H1 (cell line): ENCODE results near the gene SRRT. TPM values are rescaled to one million over a fixed set of nuclear protein-coding genes. Genes with fewer than 3 reads are reported as not detected.
A peak's percentile ranks its signal among the peaks of the same experiment; 100 is the strongest.

Experiments
- CTCF ChIA-PET: fragments of 300-600 bp; sonication (Branson Sonifier 250); formaldehyde crosslinking; loops from one replicate; lab custom pipeline; 2021; ENCODE audit not compliant: partially characterized antibody; lab: Charles Lee
- POLR2A ChIA-PET: fragments of 300-600 bp; sonication (Branson Sonifier 250); formaldehyde crosslinking; loops from one replicate; lab custom pipeline; 2021; ENCODE audit warnings: inconsistent platforms; ENCODE audit not compliant: partially characterized antibody; lab: Charles Lee
- DNase-seq, 2 experiments: peaks; one replicate each; pipeline versions ENCODE4 v3.0.0 to v3.0.0-alpha.2; 2010 to 2022; ENCODE audit warnings: low spot score in 2 of 2, low read depth in 1 of 2, mixed read lengths in 1 of 2
- FAIRE-seq: peaks from 2 replicates; lab custom pipeline; 2011; peaks lifted over from hg19 to GRCh38; lab: Jason Lieb, UNC
- H2AFZ ChIP-seq: 2 replicates; pipeline ENCODE4 v1.8.1; 2012; ENCODE audit warnings: low read length, inconsistent platforms
- H2AK5ac ChIP-seq: 2 replicates; pipeline ENCODE4 v1.6.1; 2013; ENCODE audit warnings: low read depth, low read length
- H2BK120ac ChIP-seq: replicated peaks from 2 replicates; pipeline ENCODE3; 2013; ENCODE audit warnings: low read depth, low read length, inconsistent platforms
- H2BK12ac ChIP-seq: 2 replicates; pipeline ENCODE4 v1.6.1; 2013; ENCODE audit warnings: low read depth, low read length
- H2BK15ac ChIP-seq: 2 replicates; pipeline ENCODE4 v1.6.1; 2013; ENCODE audit warnings: low read length
- H2BK20ac ChIP-seq: 2 replicates; pipeline ENCODE4 v1.6.1; 2013; ENCODE audit warnings: low read length
- H2BK5ac ChIP-seq: 2 replicates; pipeline ENCODE4 v1.6.1; 2013; ENCODE audit warnings: low read depth, low read length
- H3K14ac ChIP-seq: 2 replicates; pipeline ENCODE4 v1.6.1; 2013; ENCODE audit warnings: inconsistent platforms; ENCODE audit not compliant: insufficient read length
- H3K18ac ChIP-seq: 2 replicates; pipeline ENCODE4 v1.6.1; 2013; ENCODE audit warnings: low read length; ENCODE audit errors: extremely low read depth
- H3K23ac ChIP-seq: 2 replicates; pipeline ENCODE4 v1.6.1; 2013; ENCODE audit warnings: inconsistent platforms; ENCODE audit not compliant: insufficient read length
- H3K23me2 ChIP-seq: 2 replicates; pipeline ENCODE4 v1.6.1; 2013; ENCODE audit warnings: low read depth, low read length
- H3K27ac ChIP-seq: 2 replicates; pipeline ENCODE4 v1.6.1; 2011; ENCODE audit warnings: low read depth, low read length, inconsistent platforms
- H3K27me3 ChIP-seq, 4 experiments: replicated peaks in 1 of 4; 1 replicate in 1 of 4; 2 replicates in 3 of 4; pipeline versions ENCODE4 v1.6.1 to v1.8.1; 2011 to 2013; ENCODE audit warnings: low read length in 3 of 4, mild to moderate bottlenecking in 3 of 4, inconsistent platforms in 2 of 4, mixed read lengths in 2 of 4, moderate library complexity in 1 of 4; ENCODE audit not compliant: control insufficient read depth in 3 of 4, insufficient read depth in 3 of 4; ENCODE audit errors: extremely low read depth in 1 of 4
- H3K36me3 ChIP-seq, 4 experiments: 2 replicates each; pipeline versions ENCODE4 v1.6.1 to v1.8.1; 2011 to 2013; ENCODE audit warnings: mild to moderate bottlenecking in 4 of 4, low read length in 3 of 4, moderate library complexity in 2 of 4, control low read depth in 1 of 4, inconsistent platforms in 1 of 4; ENCODE audit not compliant: insufficient read depth in 4 of 4, control insufficient read depth in 2 of 4
- H3K4ac ChIP-seq: replicated peaks from 2 replicates; pipeline ENCODE3; 2013; ENCODE audit warnings: low read length, low read depth, mixed read lengths, inconsistent platforms; ENCODE audit not compliant: insufficient read length
- H3K4me1 ChIP-seq, 4 experiments: replicated peaks in 1 of 4; 1 replicate in 1 of 4; 2 replicates in 3 of 4; pipeline versions ENCODE4 v1.6.1 to v1.8.1; 2011 to 2013; ENCODE audit warnings: low read length in 3 of 4, inconsistent platforms in 2 of 4, mixed read lengths in 1 of 4; ENCODE audit not compliant: insufficient read depth in 4 of 4, control insufficient read depth in 3 of 4
- H3K4me2 ChIP-seq, 2 experiments: 2 replicates each; pipeline versions ENCODE4 v1.6.1 to v1.8.1; 2011 to 2013; ENCODE audit warnings: low read depth in 2 of 2, low read length in 2 of 2, control low read depth in 1 of 2, inconsistent platforms in 1 of 2, mild to moderate bottlenecking in 1 of 2; ENCODE audit not compliant: insufficient read depth in 1 of 2
- H3K4me3 ChIP-seq, 4 experiments: fragments of 200-600, 300-600 bp in 1 of 4; sonication (generic), shearing (Covaris generic), sonication (Bioruptor Twin) in 1 of 4; 2 replicates each; pipeline versions ENCODE4 v1.5.1 to v1.8.1; 2011 to 2016; ENCODE audit warnings: low read length in 4 of 4, low read depth in 3 of 4, control low read depth in 2 of 4, inconsistent platforms in 2 of 4, mild to moderate bottlenecking in 2 of 4, mixed read lengths in 1 of 4, moderate library complexity in 1 of 4; ENCODE audit not compliant: insufficient read depth in 2 of 4; ENCODE audit errors: extremely low read depth in 1 of 4
- H3K56ac ChIP-seq: replicated peaks from 2 replicates; pipeline ENCODE3; 2013; ENCODE audit warnings: low read depth, mild to moderate bottlenecking, mixed read lengths, low read length, inconsistent platforms; ENCODE audit not compliant: insufficient read length
- H3K79me1 ChIP-seq: 2 replicates; pipeline ENCODE4 v1.6.1; 2013; ENCODE audit warnings: low read depth, low read length, control low read depth
- H3K79me2 ChIP-seq, 2 experiments: 2 replicates each; pipeline versions ENCODE4 v1.6.1 to v1.8.1; 2012 to 2013; ENCODE audit warnings: low read length in 2 of 2, mild to moderate bottlenecking in 2 of 2, inconsistent platforms in 1 of 2; ENCODE audit not compliant: insufficient read depth in 2 of 2, control insufficient read depth in 1 of 2
- H3K9ac ChIP-seq, 4 experiments: replicated peaks in 1 of 4; 1 replicate in 1 of 4; 2 replicates in 3 of 4; pipeline versions ENCODE4 v1.6.1 to v1.8.1; 2011 to 2013; ENCODE audit warnings: low read depth in 3 of 4, low read length in 3 of 4, control low read depth in 2 of 4, mild to moderate bottlenecking in 2 of 4, moderate library complexity in 2 of 4, inconsistent platforms in 1 of 4; ENCODE audit errors: extremely low read depth in 1 of 4
- H3K9me3 ChIP-seq, 2 experiments: 2 replicates each; pipeline versions ENCODE4 v1.6.1 to v1.8.1; 2012 to 2013; ENCODE audit warnings: mild to moderate bottlenecking in 2 of 2, moderate library complexity in 2 of 2, control low read depth in 1 of 2, inconsistent platforms in 1 of 2, low read depth in 1 of 2, low read length in 1 of 2, mixed read lengths in 1 of 2; ENCODE audit not compliant: insufficient read depth in 2 of 2
- H4K20me1 ChIP-seq, 2 experiments: replicated peaks in 1 of 2; 2 replicates each; pipeline versions ENCODE3 to v1.8.1; 2011 to 2013; ENCODE audit warnings: inconsistent platforms in 2 of 2, low read length in 2 of 2, mild to moderate bottlenecking in 1 of 2; ENCODE audit not compliant: insufficient read depth in 2 of 2, control insufficient read depth in 1 of 2
- H4K5ac ChIP-seq: 2 replicates; pipeline ENCODE4 v1.6.1; 2013; ENCODE audit warnings: low read length, low read depth, mixed read lengths, inconsistent platforms; ENCODE audit not compliant: insufficient read length
- H4K8ac ChIP-seq: 2 replicates; pipeline ENCODE4 v1.8.0; 2013; ENCODE audit warnings: mild to moderate bottlenecking, moderate library complexity, low read length, inconsistent platforms; ENCODE audit not compliant: insufficient read depth; ENCODE audit errors: extremely low read depth
- H4K91ac ChIP-seq: replicated peaks from 2 replicates; pipeline ENCODE3; 2013; ENCODE audit warnings: low read length, mixed read lengths, inconsistent platforms; ENCODE audit not compliant: insufficient read length
- ATF2 ChIP-seq: IDR thresholded peaks from 2 replicates; pipeline ENCODE4 v1.6.1; 2012; ENCODE audit warnings: low read length, inconsistent platforms
- CHD2 ChIP-seq: IDR thresholded peaks from 2 replicates; pipeline ENCODE4 v1.6.1; 2012; ENCODE audit warnings: low read length, improper control_type of control experiment
- EP300 ChIP-seq, 2 experiments: IDR thresholded peaks; 1 replicate in 1 of 2; 2 replicates in 1 of 2; pipeline ENCODE4 v1.6.1; 2011 to 2012; ENCODE audit warnings: low read depth in 2 of 2, low read length in 2 of 2, mild to moderate bottlenecking in 2 of 2, borderline replicate concordance in 1 of 2, inconsistent platforms in 1 of 2, moderate library complexity in 1 of 2
- EZH2 ChIP-seq: fragments of 200-600 bp; sonication (generic); IDR thresholded peaks from 2 replicates; pipeline ENCODE4 v1.7.1; 2012; ENCODE audit warnings: low read depth, mild to moderate bottlenecking, moderate library complexity, low read length, inconsistent platforms; ENCODE audit not compliant: severe bottlenecking
- POU5F1 ChIP-seq: IDR thresholded peaks from 2 replicates; pipeline ENCODE4 v1.6.1; 2011; ENCODE audit warnings: low read depth, mild to moderate bottlenecking, low read length, moderate library complexity
- RAD21 ChIP-seq, 2 experiments: IDR thresholded peaks in 1 of 2; conservative IDR thresholded peaks in 1 of 2; 2 replicates each; pipeline ENCODE4 v1.6.1; 2011; ENCODE audit warnings: low read depth in 2 of 2, low read length in 2 of 2, improper control_type of control experiment in 1 of 2, inconsistent platforms in 1 of 2, mild to moderate bottlenecking in 1 of 2, moderate library complexity in 1 of 2
- RNF2 ChIP-seq: fragments of 200-900, 300-1000 bp; sonication (generic); IDR thresholded peaks from 2 replicates; pipeline ENCODE4 v1.7.1; 2016; ENCODE audit warnings: borderline replicate concordance, low read depth, mild to moderate bottlenecking, antibody characterized with exemption, low read length; ENCODE audit not compliant: poor library complexity, severe bottlenecking; ENCODE audit errors: missing control alignments
- SRF ChIP-seq: IDR thresholded peaks from 2 replicates; pipeline ENCODE4 v1.6.1; 2011; ENCODE audit warnings: mild to moderate bottlenecking, low read depth, low read length, moderate library complexity
- TBP ChIP-seq: IDR thresholded peaks from 2 replicates; pipeline ENCODE4 v1.6.1; 2011; ENCODE audit warnings: low read depth, low read length, improper control_type of control experiment
- WGBS, 2 experiments: shearing (Covaris generic) in 1 of 2; methylation state at CpG; one replicate each; pipeline versions ENCODE4 v1.1.6 to v1.1.7; 2013 to 2015; ENCODE audit warnings: low lambda C conversion rate in 2 of 2, mixed read lengths in 2 of 2, inconsistent platforms in 1 of 2, low coverage in 1 of 2, missing lambda C conversion rate in 1 of 2; ENCODE audit not compliant: insufficient replicate concordance in 2 of 2, insufficient coverage in 1 of 2, insufficient read length in 1 of 2; ENCODE audit errors: extremely low coverage in 1 of 2, missing lambda C conversion rate in 1 of 2; 5-methylcytosine and 5-hydroxymethylcytosine counted together
- polyA plus RNA-seq, 7 experiments: library from polyadenylated mRNA; depleted of rRNA in 3 of 7; stranded (reverse) in 5 of 7; unstranded in 2 of 7; fragments of >200 nt in 5 of 7; fragments of 200-250 nt in 2 of 7; gene quantifications; 1 replicate in 5 of 7; 2 replicates in 1 of 7; 4 replicates in 1 of 7; pipeline versions ENCODE4 v1.2.1 to v1.2.3, GENCODE V29; 2011 to 2013; ENCODE audit warnings: missing spikeins in 2 of 7, mixed read lengths in 2 of 7
- total RNA-seq: library from RNA; stranded (reverse); fragmentation: NEBNext Ultra II Directional; extraction: Animal tissue kit (Norgen Biotek cat#: 25700); gene quantifications from 2 replicates; pipeline ENCODE4 v1.2.1, GENCODE V29; 2021

SRRT gene
- total and polyA plus RNA-seq, 2 of the 8 experiments (the other 6 are each of a cell fraction or from before 2014, with no cell fraction given): 66.7 to 237 TPM

- no peak overlapping the region for H3K18ac ChIP-seq
- no peak overlapping the region for H3K14ac ChIP-seq
- H3K36me3 ChIP-seq: peaks cover 0 to 5% (median 1%) of the 10 kb centered on the region in 4 experiments; a peak in 2 of 8 replicates
- H3K23me2 ChIP-seq: peaks cover 19% of the 10 kb centered on the region; the same call in 1 of the 2 replicates
- FAIRE-seq (no peak), DNase-seq (no peak)
- no peaks in the 10 kb centered on the region for H3K9me3 ChIP-seq
- H2BK5ac ChIP-seq: no peak overlapping the region; the same call in 1 of the 2 replicates
- CTCF ChIA-PET: interaction anchor here (0.5 to 2.9 kb wide), 11 partner anchors 57 to 244 kb away, joined by 3 to 21 read pairs (median 5); partner anchors contain the start of genes MUC12, MUC17 and MUC3A
- H4K8ac ChIP-seq: no peak overlapping the region
- peak overlapping the region; percentile 18; the same call in 1 of the 2 replicates for H2BK12ac ChIP-seq
- no peak overlapping the region for H2AK5ac ChIP-seq
- no peak overlapping the region for H3K4ac ChIP-seq
- no peak overlapping the region for H3K4me2 ChIP-seq
- no peak overlapping the region for H2AFZ ChIP-seq
- no peak overlapping the region for H3K4me3 ChIP-seq
- H3K4me1 ChIP-seq: peaks cover 0 to 14% (median 8%) of the 10 kb centered on the region in 4 experiments; a peak in 6 of 7 replicates
- H3K23ac ChIP-seq: no peak overlapping the region
- no peak overlapping the region for H2BK20ac ChIP-seq
- no peak overlapping the region for H2BK120ac ChIP-seq
- H3K27ac ChIP-seq: no peak overlapping the region
- H3K9ac ChIP-seq: no peak overlapping the region
- H3K79me2 ChIP-seq: peaks cover 0 to 5% of the 10 kb centered on the region in 2 experiments; a peak in 2 of 4 replicates
- no peaks in the 10 kb centered on the region for H3K79me1 ChIP-seq
- no peak overlapping the region for H4K91ac ChIP-seq
- 95% methylated on average over 28 of the region's 32 CpGs; no CpG with 5 or more reads in 1 of the 2 experiments for WGBS, 2 experiments
- H4K20me1 ChIP-seq: peaks cover 6 to 8% of the 10 kb centered on the region in 2 experiments
- H3K27me3 ChIP-seq: peaks cover 15 to 35% (median 19%) of the 10 kb centered on the region in 4 experiments
- H3K56ac ChIP-seq: no peak overlapping the region
- POLR2A ChIA-PET: interaction anchor here (0.8 to 1.3 kb wide), 3 partner anchors 18 to 192 kb away, joined by 3 to 7 read pairs (median 3); partner anchors contain the start of genes SRRT and TRIM56
- H2BK15ac ChIP-seq: 0 out of 2 replicates have a peak overlapping the region, but pooled peaks have one; percentile 6
- H4K5ac ChIP-seq: no peak overlapping the region
- no peak for TF ChIP-seq RAD21 (IDR thresholded peaks at IDR 0.05 in 1 of 2, conservative IDR thresholded peaks at IDR 0.05 in 1 of 2; ENCODE audit: low read depth in 2 of 2, low read length in 2 of 2)
- no peak for TF ChIP-seq RNF2
- TF ChIP-seq ATF2: no peak
- no peak for TF ChIP-seq EZH2
- TF ChIP-seq EP300 (IDR thresholded peaks at IDR 0.05; ENCODE audit: borderline replicate concordance in 1 of 2, low read depth in 2 of 2, low read length in 2 of 2): no peak
- TF ChIP-seq TBP: no peak
- TF ChIP-seq SRF: no peak
- no peak for TF ChIP-seq CHD2
- no peak for TF ChIP-seq POU5F1
These were observed 18.5 kb downstream of the SRRT start for GRCh38 chr7:100893318-100893895.
